Activated B cell treated with CpG ODN at 0.5 μM for 24 hours (primary cell): ENCODE results near the gene ZFP69B. TPM values are rescaled to one million over a fixed set of nuclear protein-coding genes. Genes with fewer than 3 reads are reported as not detected.
A peak's percentile ranks its signal among the peaks of the same experiment; 100 is the strongest.

ENCODE experiments used
- ATAC-seq: fragments of 200-7000 bp; cut with Tn5 transposase; one replicate; pipeline ENCODE4 v1.10.0; 2021; ENCODE audit warnings: low read depth, mild to moderate bottlenecking, moderate library complexity
- CTCF ChIA-PET: fragments of 350-600 bp; sonication (Branson Sonifier 250); formaldehyde crosslinking; loops from one replicate; lab custom pipeline; 2021; ENCODE audit warnings: antibody characterized with exemption; lab: Charles Lee
- POLR2A ChIA-PET: fragments of 350-600 bp; sonication (Branson Sonifier 250); formaldehyde crosslinking; loops from one replicate; lab custom pipeline; 2021; ENCODE audit warnings: antibody characterized with exemption; lab: Charles Lee
- DNase-seq: peaks from one replicate; pipeline ENCODE4 v3.0.0; 2022
- H3K27ac Mint-ChIP-seq: one replicate; pipeline ENCODE4 v1.8.0; 2020; ENCODE audit warnings: mixed read lengths
- H3K27me3 Mint-ChIP-seq: one replicate; pipeline ENCODE4 v1.8.0; 2021; ENCODE audit warnings: mixed read lengths
- H3K36me3 Mint-ChIP-seq: one replicate; pipeline ENCODE4 v1.8.0; 2021; ENCODE audit warnings: low read depth, mixed read lengths
- H3K4me1 Mint-ChIP-seq: one replicate; pipeline ENCODE4 v1.8.0; 2021; ENCODE audit warnings: mixed read lengths
- H3K4me3 Mint-ChIP-seq: one replicate; pipeline ENCODE4 v1.8.0; 2020; ENCODE audit warnings: mild to moderate bottlenecking, mixed read lengths
- H3K9me3 Mint-ChIP-seq: one replicate; pipeline ENCODE4 v1.8.0; 2020; ENCODE audit warnings: mixed read lengths
- CTCF ChIP-seq: fragments of 200-600 bp; IDR thresholded peaks from one replicate; pipeline ENCODE4 v1.8.0; 2022; ENCODE audit warnings: antibody characterized with exemption, mild to moderate bottlenecking
- intact Hi-C: fragments of 100-400 bp; cut with micrococcal nuclease; formaldehyde crosslinking; loops from one replicate; pipeline ENCODE4 v1.15.1; 2024
- total RNA-seq: library from RNA; stranded (reverse); gene quantifications from 2 replicates; pipeline ENCODE4 v1.2.3, GENCODE V29; 2022

Gene ZFP69B
- total RNA-seq, 1 donor from 2014 or later = 10.4 TPM

GRCh38 chr1:40423951-40424618 is 26.2 kb upstream of the ZFP69B start:
- intact Hi-C loops = no loop called here
- ChIA-PET CTCF (interaction anchor here (1.4 to 2.6 kb wide), 2 partner anchors 13 to 345 kb away, joined by 4 to 14 read pairs; no protein-coding TSS in a partner anchor), POLR2A (interaction anchor here (0.9 kb wide), 1 partner anchor 111 kb away, joined by 3 read pairs; no protein-coding TSS in a partner anchor)
- no peak for TF ChIP-seq CTCF
- Mint-ChIP-seq H3K4me3 (no peak overlapping the region), H3K27ac (peak overlapping the region; percentile 71), H3K27me3 (no peaks in the 10 kb centered on the region), H3K36me3 (peaks cover 72% of the 10 kb centered on the region), H3K4me1 (peaks cover 36% of the 10 kb centered on the region), H3K9me3 (no peaks in the 10 kb centered on the region)
- no peak for DNase-seq
- no peak for ATAC-seq

GRCh38 chr1:40425198-40425597 is 25.1 kb upstream of the ZFP69B start:
- H3K4me1 Mint-ChIP-seq = peaks cover 36% of the 10 kb centered on the region
- no peak overlapping the region for H3K4me3 Mint-ChIP-seq
- H3K36me3 Mint-ChIP-seq = peaks cover 62% of the 10 kb centered on the region
- H3K27ac Mint-ChIP-seq = no peak overlapping the region
- intact Hi-C loops = no loop called here
- H3K9me3 Mint-ChIP-seq = no peaks in the 10 kb centered on the region
- POLR2A ChIA-PET = interaction anchor here (1.1 kb wide), 1 partner anchor 26 kb away, joined by 3 read pairs; no protein-coding TSS in a partner anchor
- CTCF ChIA-PET = interaction anchor here (1.3 to 2.6 kb wide), 3 partner anchors 12 to 346 kb away, joined by 4 to 14 read pairs (median 4); no protein-coding TSS in a partner anchor
- DNase-seq = no peak
- no peak for TF ChIP-seq CTCF
- no peak for ATAC-seq
- no peaks in the 10 kb centered on the region for H3K27me3 Mint-ChIP-seq

GRCh38 chr1:40431385-40431784 is 18.9 kb upstream of the ZFP69B start:
- CTCF ChIA-PET = no interaction called here
- H3K27me3 Mint-ChIP-seq = no peaks in the 10 kb centered on the region
- no peaks in the 10 kb centered on the region for H3K4me1 Mint-ChIP-seq
- DNase-seq = no peak
- ATAC-seq = no peak
- no peak for TF ChIP-seq CTCF
- intact Hi-C loops = no loop called here
- H3K4me3 Mint-ChIP-seq = no peak overlapping the region
- H3K27ac Mint-ChIP-seq = no peak overlapping the region
- POLR2A ChIA-PET = interaction anchor here (0.6 to 1.8 kb wide), 2 partner anchors 19 to 76 kb away, joined by 5 read pairs; partner anchors contain the start of gene ZFP69B
- H3K36me3 Mint-ChIP-seq = peaks cover 4% of the 10 kb centered on the region
- no peaks in the 10 kb centered on the region for H3K9me3 Mint-ChIP-seq

- DNase-seq = no peak
- Mint-ChIP-seq H3K27me3 (no peaks in the 10 kb centered on the region), H3K36me3 (no peaks in the 10 kb centered on the region), H3K4me1 (no peaks in the 10 kb centered on the region), H3K27ac (no peak overlapping the region), H3K4me3 (no peak overlapping the region), H3K9me3 (no peaks in the 10 kb centered on the region)
- no peak for TF ChIP-seq CTCF
- intact Hi-C loops = no loop called here
- ATAC-seq = no peak
- ChIA-PET POLR2A (interaction anchor here (0.7 kb wide), 1 partner anchor 545 kb away, joined by 4 read pairs; no protein-coding TSS in a partner anchor), CTCF (interaction anchor here (0.7 to 1.4 kb wide), 3 partner anchors 11 to 1167 kb away, joined by 3 to 4 read pairs (median 3); no protein-coding TSS in a partner anchor)
Observed at GRCh38 chr1:40432644-40433390, 17.5 kb upstream of the ZFP69B start.
